Measurements from ENCODE around the gene CDH15.

The CDH15 gene

DNA sequence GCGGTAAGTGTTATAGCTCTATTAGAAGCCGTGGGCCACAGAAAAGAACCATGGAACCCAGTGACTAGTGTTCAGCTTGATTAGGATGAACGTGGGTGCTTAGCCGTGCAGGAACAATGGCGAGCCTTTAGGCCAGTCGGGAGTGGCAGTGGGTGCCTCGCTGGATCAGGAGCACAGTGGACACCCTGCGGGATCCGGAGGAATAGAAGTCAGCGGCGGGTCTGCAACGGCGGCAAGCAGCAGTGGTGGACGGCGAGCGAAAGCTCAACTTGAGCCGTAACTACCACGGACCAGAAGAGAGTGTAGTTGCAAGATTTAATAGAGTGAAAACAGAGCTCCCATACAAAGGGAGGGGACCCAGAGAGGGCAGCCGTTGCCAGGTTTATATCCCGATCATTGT lies 37.3 kb upstream of the CDH15 start:
- Histone ChIP-seq H3K36me3 (ENCODE audit: insufficient read depth, low read depth, low read length) (peaks cover 8% of the 10 kb centered on the region; the same call in 1 of the 2 replicates), H3K4me1 (ENCODE audit: insufficient read depth, low read length) (no peaks in the 10 kb centered on the region), H3K4me3 (ENCODE audit: low read length) (no peak overlapping the region), H3K27me3 (ENCODE audit: insufficient read depth, low read length) (no peaks in the 10 kb centered on the region), H3K27ac (ENCODE audit: low read length) (no peak overlapping the region), H3K9me3 (ENCODE audit: insufficient read depth, low read depth, low read length) (peaks cover 3% of the 10 kb centered on the region; the same call in 1 of the 2 replicates), H3K9ac (ENCODE audit: low read depth, low read length) (no peak overlapping the region)

DNA sequence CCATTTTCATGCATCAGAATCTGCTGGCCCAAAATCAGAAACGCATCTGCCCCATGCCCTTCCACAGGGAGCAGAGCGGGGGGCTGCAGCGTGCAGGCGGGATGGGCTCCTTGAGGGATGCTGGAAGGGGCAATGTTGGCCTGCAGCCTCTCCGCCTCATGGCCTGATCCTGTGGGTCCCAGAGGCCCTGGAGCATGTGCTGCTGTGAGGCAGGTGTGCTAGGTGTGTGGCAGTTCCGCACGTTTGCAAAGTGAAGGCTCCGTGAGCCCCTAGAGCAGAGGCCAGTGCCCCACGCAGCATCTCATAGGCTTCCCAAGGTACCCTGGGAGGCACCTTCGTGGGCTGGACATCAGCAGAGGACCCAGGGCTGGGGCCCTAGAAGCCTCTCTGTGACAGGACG lies 36.4 kb upstream of the CDH15 start:
- Histone ChIP-seq H3K36me3 (ENCODE audit: insufficient read depth, low read depth, low read length) (peaks cover 8% of the 10 kb centered on the region; the same call in 1 of the 2 replicates), H3K9me3 (ENCODE audit: insufficient read depth, low read depth, low read length) (peaks cover 3% of the 10 kb centered on the region; the same call in 1 of the 2 replicates), H3K4me3 (ENCODE audit: low read length) (no peak overlapping the region), H3K27ac (ENCODE audit: low read length) (no peak overlapping the region), H3K4me1 (ENCODE audit: insufficient read depth, low read length) (no peaks in the 10 kb centered on the region), H3K27me3 (ENCODE audit: insufficient read depth, low read length) (no peaks in the 10 kb centered on the region), H3K9ac (ENCODE audit: low read depth, low read length) (no peak overlapping the region)

DNA sequence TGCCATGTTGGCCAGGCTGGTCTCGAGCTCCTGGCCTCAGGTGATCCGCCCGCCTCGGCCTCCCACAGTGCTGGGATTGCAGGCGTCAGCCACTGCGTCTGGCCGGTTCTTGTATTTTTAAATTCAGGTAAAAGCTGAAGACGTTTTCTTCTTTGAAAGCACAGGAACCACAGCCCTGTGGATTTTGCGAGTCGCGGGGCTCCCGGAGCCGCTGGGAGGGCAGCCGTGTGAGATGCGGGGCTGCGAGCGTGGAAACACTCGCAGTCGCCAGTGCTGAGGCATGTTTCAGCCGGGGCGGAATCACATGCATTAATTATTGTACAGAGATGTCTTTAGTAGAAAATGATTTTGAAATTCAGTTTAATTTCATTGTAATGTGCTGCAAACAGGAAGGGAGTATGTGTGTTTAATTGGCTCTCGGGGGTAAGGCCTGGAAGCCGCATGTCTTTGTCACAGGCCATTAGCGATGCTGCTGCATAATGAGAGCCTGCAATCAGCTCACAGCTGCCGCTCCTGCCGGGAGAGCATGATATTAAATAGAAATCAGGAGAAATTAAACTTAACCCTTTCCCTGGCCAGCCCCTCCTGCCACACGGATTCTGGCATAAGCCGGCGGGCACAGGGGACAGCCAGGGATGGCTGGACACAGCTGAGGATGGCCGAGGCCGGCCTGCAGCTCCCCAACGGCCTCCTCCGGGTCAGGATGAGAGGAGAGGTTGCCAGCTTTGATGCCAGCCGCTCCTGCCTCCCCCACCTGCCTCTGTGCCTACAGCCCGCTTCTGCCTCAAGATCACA lies 35.4 kb upstream of the CDH15 start:
- no peaks in the 10 kb centered on the region for H3K9me3 ChIP-seq (ENCODE audit: insufficient read depth, low read depth, low read length)
- no peak overlapping the region for H3K27ac ChIP-seq (ENCODE audit: low read length)
- H3K27me3 ChIP-seq (ENCODE audit: insufficient read depth, low read length) = no peaks in the 10 kb centered on the region
- no peak overlapping the region for H3K9ac ChIP-seq (ENCODE audit: low read depth, low read length)
- H3K4me1 ChIP-seq (ENCODE audit: insufficient read depth, low read length) = no peaks in the 10 kb centered on the region
- H3K36me3 ChIP-seq (ENCODE audit: insufficient read depth, low read depth, low read length) = peaks cover 8% of the 10 kb centered on the region; the same call in 1 of the 2 replicates
- H3K4me3 ChIP-seq (ENCODE audit: low read length) = no peak overlapping the region

DNA sequence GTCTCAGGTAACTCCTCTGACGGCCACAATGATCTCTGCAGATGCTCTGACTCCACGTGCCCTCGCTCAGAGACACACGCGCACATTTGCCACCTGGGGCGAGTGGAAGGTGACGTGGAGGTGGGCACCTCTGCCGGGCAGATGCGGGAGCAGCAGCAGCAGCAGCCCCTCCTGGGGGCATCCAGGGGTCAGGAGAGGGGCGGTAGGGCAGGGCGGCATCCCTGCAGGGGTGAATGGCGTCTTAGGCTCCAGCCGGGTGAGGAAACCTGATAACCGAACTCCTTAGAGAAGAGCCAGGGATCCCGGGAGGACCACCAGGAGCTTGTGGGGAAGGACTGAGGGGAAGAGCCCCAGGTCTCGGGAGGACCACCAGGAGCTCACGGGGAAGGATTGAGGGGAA lies 34.6 kb upstream of the CDH15 start:
- no peak overlapping the region for H3K9ac ChIP-seq (ENCODE audit: low read depth, low read length)

DNA sequence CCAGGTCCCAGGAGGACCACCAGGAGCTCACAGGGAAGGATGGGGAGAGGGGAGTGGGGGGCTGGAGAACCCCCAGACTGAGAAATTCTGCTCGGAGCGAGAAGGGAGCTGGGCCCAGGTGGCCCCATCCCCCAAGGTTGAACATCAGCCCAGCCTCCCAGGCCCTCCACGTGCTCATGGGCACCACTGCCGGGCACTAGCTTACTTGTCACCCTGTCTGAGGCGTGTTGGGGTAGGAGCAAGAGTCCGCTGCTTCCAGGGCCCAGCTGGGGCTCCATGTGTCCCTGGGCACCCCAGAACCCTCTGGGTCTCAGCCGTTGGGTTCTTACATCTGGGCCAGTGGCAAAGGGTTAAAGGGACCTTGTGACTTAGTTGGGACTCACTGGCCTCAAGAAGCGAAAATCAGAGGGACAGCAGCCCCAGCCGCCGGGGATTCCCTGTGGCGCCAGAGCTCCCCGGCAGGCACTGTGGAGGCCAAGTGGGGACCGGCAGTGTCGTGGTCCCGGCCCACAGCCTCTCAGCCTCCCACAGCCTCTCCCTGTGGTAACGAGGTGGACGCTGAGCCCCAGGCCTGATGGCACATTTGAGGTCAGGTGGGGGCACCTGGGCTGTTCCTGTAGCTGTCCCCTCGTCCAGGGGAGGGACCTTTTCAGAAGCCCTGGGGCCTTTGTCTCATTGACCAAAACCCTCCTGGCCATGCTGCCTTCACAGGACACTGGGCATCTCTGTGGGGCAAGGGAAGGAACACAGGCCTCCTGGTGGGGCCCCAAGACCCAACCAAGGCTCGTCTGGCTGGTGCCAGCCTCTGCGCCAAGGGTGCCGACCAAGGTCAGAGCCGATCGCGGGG lies 33.7 kb upstream of the CDH15 start:
- H3K4me3 ChIP-seq (ENCODE audit: low read length) = no peak overlapping the region
- no peak overlapping the region for H3K27ac ChIP-seq (ENCODE audit: low read length)
- no peaks in the 10 kb centered on the region for H3K9me3 ChIP-seq (ENCODE audit: insufficient read depth, low read depth, low read length)
- no peaks in the 10 kb centered on the region for H3K27me3 ChIP-seq (ENCODE audit: insufficient read depth, low read length)
- no peak overlapping the region for H3K9ac ChIP-seq (ENCODE audit: low read depth, low read length)
- peaks cover 8% of the 10 kb centered on the region; the same call in 1 of the 2 replicates for H3K36me3 ChIP-seq (ENCODE audit: insufficient read depth, low read depth, low read length)
- no peaks in the 10 kb centered on the region for H3K4me1 ChIP-seq (ENCODE audit: insufficient read depth, low read length)

More for the DNA sequence above, 34.6 kb upstream of the CDH15 start:
- peaks cover 8% of the 10 kb centered on the region; the same call in 1 of the 2 replicates for H3K36me3 ChIP-seq (ENCODE audit: insufficient read depth, low read depth, low read length)
- no peaks in the 10 kb centered on the region for H3K4me1 ChIP-seq (ENCODE audit: insufficient read depth, low read length)
- no peaks in the 10 kb centered on the region for H3K27me3 ChIP-seq (ENCODE audit: insufficient read depth, low read length)
- H3K27ac ChIP-seq (ENCODE audit: low read length) = no peak overlapping the region
- no peak overlapping the region for H3K4me3 ChIP-seq (ENCODE audit: low read length)
- no peaks in the 10 kb centered on the region for H3K9me3 ChIP-seq (ENCODE audit: insufficient read depth, low read depth, low read length)

DNA sequence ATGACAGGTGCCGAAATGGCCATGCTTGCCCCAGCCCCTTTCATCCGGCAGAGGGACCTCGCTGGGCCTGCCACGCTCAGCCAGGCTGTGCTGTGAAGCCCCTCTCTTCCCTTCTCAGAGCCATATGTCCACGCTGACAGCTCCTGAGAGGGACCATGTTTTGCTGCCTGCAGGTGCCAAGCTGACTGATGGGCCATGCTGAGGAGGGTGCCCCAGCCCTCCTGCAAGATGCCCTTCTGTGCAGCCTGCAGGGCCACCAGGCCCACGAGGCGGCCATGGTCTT lies 33.1 kb upstream of the CDH15 start:
- peaks cover 8% of the 10 kb centered on the region; the same call in 1 of the 2 replicates for H3K36me3 ChIP-seq (ENCODE audit: insufficient read depth, low read depth, low read length)
- H3K27ac ChIP-seq (ENCODE audit: low read length) = no peak overlapping the region
- no peak overlapping the region for H3K4me3 ChIP-seq (ENCODE audit: low read length)

DNA sequence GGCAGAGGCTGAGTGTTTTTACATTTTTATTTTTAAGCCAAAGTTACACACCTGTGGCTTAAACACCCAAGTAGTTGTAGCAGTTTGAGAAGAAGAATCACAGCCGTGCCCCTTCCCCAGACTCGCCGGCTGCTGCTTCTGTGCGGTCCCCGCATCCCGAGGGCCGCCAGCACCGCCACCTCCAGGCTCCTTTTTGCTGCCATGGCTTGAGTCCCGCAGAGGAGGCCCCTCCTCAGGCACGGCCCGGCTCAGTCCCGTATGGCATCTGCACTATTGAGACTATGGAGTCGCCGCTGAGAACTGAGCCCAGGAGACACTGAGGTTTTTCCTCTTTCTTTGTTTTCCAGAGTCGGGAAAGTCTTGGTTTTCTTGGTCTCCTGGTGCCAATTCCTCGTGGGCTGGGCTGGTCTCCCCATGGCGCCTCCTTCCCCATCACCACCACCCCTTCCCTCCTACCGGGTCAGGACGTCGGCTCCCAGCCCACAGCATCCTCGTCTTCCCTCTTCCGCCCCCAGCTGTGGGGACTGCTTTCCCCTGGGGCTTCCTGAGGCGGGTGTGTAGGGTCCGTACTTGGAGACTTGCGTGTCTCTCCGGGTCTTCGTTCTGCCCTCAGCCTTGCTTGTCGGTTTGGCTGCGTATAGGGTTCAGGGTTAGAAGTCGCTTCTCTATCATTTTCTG lies 32.6 kb upstream of the CDH15 start:
- Histone ChIP-seq H3K27me3 (ENCODE audit: insufficient read depth, low read length) (no peaks in the 10 kb centered on the region), H3K36me3 (ENCODE audit: insufficient read depth, low read depth, low read length) (peaks cover 5% of the 10 kb centered on the region; the same call in 1 of the 2 replicates)

More for the DNA sequence above, 33.1 kb upstream of the CDH15 start:
- no peak overlapping the region for H3K9ac ChIP-seq (ENCODE audit: low read depth, low read length)
- H3K9me3 ChIP-seq (ENCODE audit: insufficient read depth, low read depth, low read length) = no peaks in the 10 kb centered on the region
- H3K4me1 ChIP-seq (ENCODE audit: insufficient read depth, low read length) = no peaks in the 10 kb centered on the region
- H3K27me3 ChIP-seq (ENCODE audit: insufficient read depth, low read length) = no peaks in the 10 kb centered on the region

DNA sequence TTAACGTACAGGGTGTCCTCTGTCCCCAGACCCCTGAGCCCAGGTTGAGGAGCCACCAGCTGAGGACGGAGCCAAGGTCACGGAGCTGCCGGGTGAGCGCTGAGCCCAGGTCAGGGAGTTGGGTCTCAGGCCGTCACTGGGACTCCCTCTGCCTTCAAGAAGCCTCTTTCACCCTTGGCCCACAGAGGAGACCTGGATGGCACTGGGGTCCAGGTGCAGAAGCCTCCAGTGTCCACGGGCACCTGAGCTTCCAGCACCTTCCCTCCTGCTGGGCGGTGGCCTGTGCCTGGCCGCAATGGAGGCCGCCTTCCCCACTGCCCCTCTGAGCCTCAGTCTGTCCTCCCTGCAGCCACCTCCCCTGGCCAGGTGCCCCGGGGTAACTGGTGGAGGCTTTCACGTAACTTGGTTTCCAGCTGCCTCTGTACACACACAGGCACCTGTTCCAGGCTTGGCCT lies 31.6 kb upstream of the CDH15 start:
- Histone ChIP-seq H3K4me1 (ENCODE audit: insufficient read depth, low read length) (no peaks in the 10 kb centered on the region), H3K27me3 (ENCODE audit: insufficient read depth, low read length) (no peaks in the 10 kb centered on the region), H3K4me3 (ENCODE audit: low read length) (no peak overlapping the region), H3K27ac (ENCODE audit: low read length) (no peak overlapping the region), H3K9ac (ENCODE audit: low read depth, low read length) (no peak overlapping the region), H3K36me3 (ENCODE audit: insufficient read depth, low read depth, low read length) (no peaks in the 10 kb centered on the region), H3K9me3 (ENCODE audit: insufficient read depth, low read depth, low read length) (no peaks in the 10 kb centered on the region)

More for the DNA sequence above, 32.6 kb upstream of the CDH15 start:
- Histone ChIP-seq H3K27ac (ENCODE audit: low read length) (no peak overlapping the region), H3K4me3 (ENCODE audit: low read length) (no peak overlapping the region), H3K9me3 (ENCODE audit: insufficient read depth, low read depth, low read length) (no peaks in the 10 kb centered on the region), H3K4me1 (ENCODE audit: insufficient read depth, low read length) (no peaks in the 10 kb centered on the region), H3K9ac (ENCODE audit: low read depth, low read length) (no peak overlapping the region)

DNA sequence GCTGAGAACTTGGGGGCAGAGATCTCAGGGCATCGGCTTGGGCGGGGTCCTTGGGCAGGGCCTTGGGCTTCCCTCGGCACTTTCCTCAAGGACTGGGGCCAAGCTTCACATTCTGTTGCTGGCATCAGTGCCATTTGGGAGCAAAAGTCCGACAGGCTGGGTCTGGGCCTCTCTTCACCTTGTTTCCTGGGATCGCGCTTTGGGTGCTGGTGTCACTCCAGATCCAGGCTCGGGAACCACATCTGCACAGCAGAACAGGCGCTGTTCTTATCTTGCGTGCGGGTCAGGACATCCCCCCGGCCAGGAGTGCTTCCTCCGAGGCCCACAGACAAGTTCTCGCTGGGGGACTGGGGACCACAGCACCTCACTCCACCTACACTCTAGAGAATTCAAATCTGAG lies 31.1 kb upstream of the CDH15 start:
- Histone ChIP-seq H3K4me1 (ENCODE audit: insufficient read depth, low read length) (no peaks in the 10 kb centered on the region), H3K4me3 (ENCODE audit: low read length) (no peak overlapping the region), H3K36me3 (ENCODE audit: insufficient read depth, low read depth, low read length) (no peaks in the 10 kb centered on the region), H3K27ac (ENCODE audit: low read length) (no peak overlapping the region), H3K27me3 (ENCODE audit: insufficient read depth, low read length) (no peaks in the 10 kb centered on the region), H3K9ac (ENCODE audit: low read depth, low read length) (no peak overlapping the region), H3K9me3 (ENCODE audit: insufficient read depth, low read depth, low read length) (no peaks in the 10 kb centered on the region)

DNA sequence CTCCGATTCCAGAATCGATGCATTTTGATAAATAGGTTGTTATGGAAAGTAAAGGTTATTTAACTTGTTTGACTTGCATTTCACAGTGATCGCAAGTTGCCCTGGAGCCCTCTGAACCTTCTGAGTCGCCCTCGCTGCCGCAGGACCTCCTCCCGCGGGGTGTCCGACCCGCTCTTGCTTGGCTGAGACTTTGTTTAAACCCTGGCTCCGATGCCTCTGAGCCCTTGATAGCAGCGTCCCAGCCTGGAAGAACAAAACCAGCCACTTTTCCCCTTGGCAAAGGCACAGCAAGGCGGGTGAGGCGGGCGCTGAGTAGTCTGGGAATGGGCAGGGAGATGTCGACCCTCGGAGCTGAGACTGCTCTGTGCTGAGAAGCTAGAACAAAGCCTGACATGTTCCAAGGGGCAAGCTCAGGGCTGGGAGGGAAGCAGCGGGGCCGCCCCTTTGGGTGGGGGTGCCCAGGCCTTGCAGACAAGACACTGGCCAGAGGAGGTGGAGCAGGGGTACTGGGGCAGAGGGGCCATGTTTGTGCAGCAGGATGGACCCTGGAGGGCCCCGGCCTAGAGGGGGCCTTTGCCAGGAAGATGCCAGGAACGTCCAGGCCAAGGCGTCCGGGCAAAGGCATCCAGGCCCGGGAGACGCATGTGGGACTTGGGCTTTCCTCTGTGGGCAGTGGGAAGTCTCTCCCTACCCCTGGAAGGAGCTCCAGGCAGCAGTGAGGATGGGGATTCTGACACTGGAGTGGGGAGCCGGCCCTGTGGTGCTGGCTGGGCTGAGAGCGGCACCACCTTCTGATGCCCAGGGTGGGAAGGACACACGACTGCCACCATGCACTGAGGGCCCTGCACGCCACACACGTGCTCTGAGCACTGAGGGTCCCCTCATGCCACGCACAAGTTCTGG lies 30.3 kb upstream of the CDH15 start:
- H3K4me3 ChIP-seq (ENCODE audit: low read length) = no peak overlapping the region
- no peaks in the 10 kb centered on the region for H3K36me3 ChIP-seq (ENCODE audit: insufficient read depth, low read depth, low read length)
- H3K9ac ChIP-seq (ENCODE audit: low read depth, low read length) = no peak overlapping the region
- H3K9me3 ChIP-seq (ENCODE audit: insufficient read depth, low read depth, low read length) = no peaks in the 10 kb centered on the region
- H3K27me3 ChIP-seq (ENCODE audit: insufficient read depth, low read length) = no peaks in the 10 kb centered on the region
- no peaks in the 10 kb centered on the region for H3K4me1 ChIP-seq (ENCODE audit: insufficient read depth, low read length)
- H3K27ac ChIP-seq (ENCODE audit: low read length) = no peak overlapping the region

DNA sequence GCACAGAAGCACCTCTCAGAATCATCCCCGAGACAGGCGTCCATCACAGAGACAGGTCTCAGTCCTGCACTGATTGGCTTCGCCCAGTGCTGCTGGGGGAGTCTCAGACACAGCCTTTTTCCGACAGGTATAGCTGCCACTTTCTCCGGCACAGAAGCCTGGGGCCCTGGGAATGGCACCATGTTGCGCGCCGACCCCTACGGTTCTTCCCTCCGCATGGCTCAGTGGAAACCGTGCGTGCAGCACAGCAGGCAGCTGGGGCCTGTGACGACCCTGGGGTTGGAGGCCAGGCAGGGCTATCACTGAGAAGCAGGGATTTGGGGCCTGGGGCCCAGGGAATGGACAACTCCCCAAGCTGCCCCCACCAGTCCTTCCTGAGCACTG lies 29.7 kb upstream of the CDH15 start:
- Histone ChIP-seq H3K27me3 (ENCODE audit: insufficient read depth, low read length) (no peaks in the 10 kb centered on the region), H3K36me3 (ENCODE audit: insufficient read depth, low read depth, low read length) (0 out of 2 replicates have a peak, but pooled peaks cover 5% of the 10 kb centered on the region), H3K4me1 (ENCODE audit: insufficient read depth, low read length) (no peaks in the 10 kb centered on the region), H3K9ac (ENCODE audit: low read depth, low read length) (no peak overlapping the region), H3K4me3 (ENCODE audit: low read length) (no peak overlapping the region), H3K9me3 (ENCODE audit: insufficient read depth, low read depth, low read length) (no peaks in the 10 kb centered on the region), H3K27ac (ENCODE audit: low read length) (no peak overlapping the region)

All from iPS-20b (cell line).